GM18499 (cell line): ENCODE data around the gene FAM163B.

Experiments
- ATAC-seq: cut with Tn5 transposase; IDR thresholded peaks from one replicate; pipeline ENCODE4 v1.9.1; 2021; ENCODE audit warnings: moderate number of reproducible peaks; ENCODE audit not compliant: insufficient read depth, unreplicated experiment

Gene FAM163B

DNA sequence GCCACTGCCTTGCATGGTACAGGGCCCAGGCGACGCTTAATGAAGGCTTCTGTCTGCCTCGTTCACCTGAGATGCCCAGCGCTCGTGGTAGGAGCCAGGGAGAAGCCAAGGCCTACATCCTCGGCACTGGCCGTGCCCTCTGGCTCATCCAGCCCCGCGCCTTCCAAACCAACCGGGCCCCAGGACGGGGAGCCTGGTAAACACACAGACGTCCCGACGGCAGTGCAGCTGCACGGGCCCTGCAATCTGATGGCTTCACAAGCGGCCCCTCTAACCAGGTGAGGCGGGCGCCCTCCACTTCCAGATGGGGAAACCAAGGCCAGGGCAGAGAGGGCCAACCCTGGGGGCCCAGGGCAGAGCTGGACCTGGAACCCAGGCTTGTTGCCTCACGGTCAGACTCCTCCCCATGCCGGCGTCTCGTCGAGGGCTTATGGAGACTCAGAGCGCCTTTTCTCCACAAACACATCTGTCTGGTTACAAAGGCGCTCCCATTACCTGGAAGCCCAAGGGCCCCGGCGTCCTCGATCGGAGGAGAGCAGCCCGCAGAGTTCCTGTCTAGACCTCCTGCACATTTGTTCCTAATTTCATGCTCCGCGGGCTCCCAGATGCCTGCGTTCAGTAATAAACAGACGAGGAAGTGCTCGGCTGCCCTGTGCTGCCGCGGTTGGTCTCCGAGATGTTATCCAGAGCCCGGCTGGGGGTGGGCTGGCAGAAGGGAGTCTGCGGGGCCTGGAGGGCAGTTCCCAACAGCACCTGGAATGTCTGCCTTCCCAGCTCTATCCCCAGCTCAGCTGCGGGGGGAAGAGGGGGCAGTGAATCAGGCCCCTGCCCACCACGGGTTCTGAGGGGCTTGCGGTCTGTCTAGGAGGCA is 23.5 kb downstream of the FAM163B start:
- no peak for ATAC-seq

DNA sequence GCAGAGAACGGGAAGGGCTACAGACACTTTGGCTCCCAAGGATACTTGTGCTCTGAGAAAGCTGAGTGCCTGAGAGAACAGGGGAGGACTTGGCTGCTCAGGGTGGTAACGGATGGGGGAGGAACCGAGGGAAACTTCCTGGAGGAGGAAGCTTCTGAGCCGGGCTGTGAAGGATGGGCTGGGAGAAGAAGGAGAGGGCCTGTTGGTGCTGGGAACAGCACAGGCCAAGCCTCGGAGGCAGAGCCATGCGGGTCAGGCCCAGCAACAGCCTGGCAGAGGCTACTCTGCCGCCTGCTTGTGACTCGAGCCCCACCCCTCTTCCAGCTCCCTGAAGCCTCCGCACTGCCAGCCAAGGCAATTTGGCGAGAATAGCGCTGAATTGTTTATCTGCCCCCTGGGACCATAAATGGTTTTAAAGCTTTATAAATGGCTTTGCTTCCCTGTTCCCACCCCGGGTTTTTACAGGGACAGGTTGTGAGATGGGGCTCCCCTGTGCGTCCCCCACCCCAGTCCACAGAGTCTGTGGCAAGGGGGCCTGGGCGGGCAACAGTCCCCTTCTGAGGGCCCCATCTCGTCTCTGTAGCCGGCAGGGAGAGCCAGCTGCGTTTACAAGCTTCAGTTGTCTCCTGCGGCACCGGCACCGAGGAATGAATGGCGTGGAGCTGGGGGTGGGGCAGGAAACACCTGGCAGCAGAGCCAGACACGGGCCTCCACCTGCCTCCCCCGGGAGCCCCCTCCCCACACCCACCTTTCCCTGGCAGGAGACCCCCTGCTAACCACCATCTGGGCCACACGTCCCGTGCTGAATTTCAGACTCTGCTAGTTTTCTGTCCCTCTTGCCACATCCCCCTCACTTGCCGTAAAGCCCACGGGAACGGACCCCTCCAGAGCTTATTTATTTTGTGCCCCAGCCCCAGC is 24.4 kb downstream of the FAM163B start:
- no peak for ATAC-seq

DNA sequence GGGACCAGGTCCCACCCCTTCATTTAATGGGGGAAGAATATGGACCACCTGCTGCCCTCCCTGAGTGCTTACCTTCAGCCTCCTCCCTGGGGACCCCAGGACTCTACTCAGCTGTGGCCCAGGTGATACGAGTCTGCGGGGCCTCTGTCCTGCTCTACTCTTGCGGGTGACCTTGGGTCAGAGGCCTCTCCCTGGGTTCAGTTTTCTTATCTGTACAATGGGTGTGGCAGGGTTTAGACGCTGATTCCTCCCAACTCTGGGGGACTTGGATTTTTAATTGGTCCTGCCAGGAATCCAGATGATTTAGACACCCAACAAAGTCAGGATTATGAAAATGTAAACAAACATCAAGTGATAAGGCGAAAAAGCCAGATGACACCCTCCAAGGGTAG is 25.0 kb downstream of the FAM163B start:
- ATAC-seq, result no peak

DNA sequence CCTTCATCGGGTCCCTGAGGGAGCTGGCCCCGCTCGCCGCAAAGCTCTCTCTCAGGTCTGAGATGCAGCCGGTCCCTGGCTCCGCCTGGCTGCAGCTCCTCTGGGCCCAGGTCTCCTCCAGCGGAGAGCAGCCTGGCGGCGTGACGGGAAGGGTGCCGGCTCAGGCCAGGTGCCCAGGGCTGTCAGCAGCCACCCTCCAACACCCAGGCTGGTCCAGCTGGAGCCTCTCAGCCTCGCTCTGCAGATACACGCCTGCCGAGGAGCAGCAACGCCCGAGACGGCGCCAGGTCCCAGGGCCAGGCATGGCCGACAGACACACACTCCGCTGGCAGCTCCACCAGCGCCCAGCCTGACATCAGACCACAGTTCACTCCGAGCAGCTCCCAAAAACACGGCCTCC is 25.6 kb downstream of the FAM163B start:
- no peak for ATAC-seq

DNA sequence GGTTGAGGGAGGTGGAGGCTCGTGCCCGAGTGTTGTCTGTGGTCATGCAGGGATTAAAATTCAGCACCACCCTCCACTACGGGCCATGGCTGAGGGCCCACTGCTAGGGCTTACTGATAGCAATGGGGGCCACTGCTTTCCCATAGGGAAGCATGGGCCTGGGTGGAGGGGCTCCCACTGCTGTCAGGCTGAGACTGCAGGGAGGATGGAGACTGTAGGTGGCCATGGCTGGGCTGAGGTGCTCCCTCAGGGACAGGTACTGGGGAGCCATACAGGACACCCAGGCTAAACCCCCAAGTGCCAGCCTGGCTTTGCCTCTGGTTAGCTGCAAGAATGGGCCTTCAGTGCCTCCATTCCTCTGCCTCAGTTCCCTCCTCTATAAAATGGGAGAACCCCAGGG is 26.1 kb downstream of the FAM163B start:
- no peak for ATAC-seq

DNA sequence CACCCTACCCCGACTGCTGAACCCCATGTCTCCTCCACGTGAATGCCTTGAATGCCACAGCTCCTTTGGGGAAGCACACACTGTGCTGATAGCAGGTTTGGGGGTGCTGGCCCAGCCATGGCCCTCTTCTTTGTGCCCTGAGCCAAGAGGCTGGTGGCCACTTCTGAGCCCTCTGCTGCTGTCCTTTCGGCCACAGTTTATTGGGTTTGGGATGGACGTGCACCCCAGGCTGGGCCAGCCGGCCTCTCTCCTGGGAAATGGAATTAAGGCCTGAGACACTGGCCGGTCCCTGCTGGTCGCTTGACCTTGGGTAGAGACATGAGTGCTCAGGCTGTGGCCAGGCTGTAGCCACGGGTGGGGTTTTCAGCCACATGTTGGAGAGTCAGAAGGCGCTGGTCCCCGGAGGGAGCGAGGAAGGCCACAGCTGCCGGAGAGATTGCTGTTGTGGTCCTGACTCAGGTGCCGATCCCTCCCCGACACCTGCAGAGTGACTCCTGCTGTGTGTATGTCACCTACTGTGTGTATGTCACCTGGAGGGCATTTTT is 26.6 kb downstream of the FAM163B start:
- ATAC-seq, result no peak

DNA sequence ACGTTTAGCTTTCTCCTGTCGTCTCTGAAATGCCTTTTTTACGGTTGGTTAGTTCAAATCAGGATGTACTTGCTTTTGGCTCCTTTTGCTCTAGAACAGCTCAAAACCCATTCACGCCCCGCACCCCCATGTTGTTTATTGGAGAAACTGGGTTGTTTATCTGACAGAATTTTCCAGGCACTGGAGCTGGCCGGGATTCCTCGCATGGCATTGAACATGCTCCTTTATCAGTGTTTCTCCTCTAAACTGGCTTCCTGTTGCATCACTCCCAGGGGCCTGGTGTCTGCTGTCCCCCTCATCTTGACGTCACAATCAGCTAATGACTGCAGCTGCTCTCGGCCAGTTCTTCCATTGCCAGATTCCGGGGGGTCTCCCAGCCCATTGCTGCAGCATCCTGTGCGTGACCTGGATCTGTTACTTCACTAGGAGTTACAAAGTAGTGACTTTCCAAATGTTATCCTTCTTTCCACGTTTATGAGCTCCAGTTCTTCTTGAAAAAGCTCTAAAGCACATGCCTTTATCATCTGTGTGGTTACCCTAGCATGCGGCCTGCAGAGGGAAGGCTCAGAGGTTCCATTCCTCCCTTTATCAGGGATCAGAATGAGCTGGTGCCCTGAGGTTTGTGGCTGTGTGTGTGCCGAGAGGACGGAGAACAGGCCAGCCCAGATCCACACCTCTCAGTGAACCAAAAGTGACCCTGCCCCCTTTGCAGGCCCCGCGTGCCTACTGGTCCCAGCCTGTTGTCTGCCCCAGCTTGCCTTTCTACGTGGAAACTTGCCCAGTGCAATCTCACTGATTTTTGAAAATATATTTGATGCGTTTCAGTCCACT is 27.5 kb downstream of the FAM163B start:
- no peak for ATAC-seq

DNA sequence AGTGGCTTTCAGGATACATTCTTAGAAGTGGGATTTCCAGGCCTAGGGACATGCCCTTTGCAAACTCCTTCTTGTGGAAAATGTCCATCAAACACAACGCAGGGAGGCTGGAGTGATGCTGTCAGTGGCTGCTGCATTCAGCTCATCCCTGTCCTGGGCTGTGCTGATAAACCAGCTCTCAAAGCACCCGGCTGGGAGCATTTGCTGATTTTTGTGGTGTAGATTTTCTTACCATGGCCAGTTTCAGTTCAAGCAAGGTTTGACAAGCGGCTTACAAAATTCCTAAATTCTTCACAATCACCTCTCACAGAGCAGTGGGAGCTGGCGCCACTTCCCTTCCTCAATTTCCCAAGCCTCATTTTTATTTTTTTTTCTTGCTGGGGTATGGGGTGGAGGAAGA is 28.2 kb downstream of the FAM163B start:
- ATAC-seq, result no peak

DNA sequence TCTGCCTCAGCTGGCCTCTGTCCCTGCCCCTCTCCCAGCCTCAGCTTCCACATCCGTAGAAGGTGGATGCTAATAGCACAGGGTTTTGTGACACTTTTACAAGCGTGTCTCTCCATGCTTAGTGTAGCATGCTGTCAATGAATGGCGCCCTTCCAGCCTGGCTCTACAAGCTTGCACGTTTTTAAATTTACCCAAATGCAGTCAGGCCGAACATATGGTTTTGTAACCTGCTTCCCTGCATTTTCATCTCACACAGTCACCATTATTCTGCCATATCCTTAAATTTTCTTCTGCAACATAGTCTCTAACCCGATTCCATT is 28.8 kb downstream of the FAM163B start:
- ATAC-seq, result no peak

DNA sequence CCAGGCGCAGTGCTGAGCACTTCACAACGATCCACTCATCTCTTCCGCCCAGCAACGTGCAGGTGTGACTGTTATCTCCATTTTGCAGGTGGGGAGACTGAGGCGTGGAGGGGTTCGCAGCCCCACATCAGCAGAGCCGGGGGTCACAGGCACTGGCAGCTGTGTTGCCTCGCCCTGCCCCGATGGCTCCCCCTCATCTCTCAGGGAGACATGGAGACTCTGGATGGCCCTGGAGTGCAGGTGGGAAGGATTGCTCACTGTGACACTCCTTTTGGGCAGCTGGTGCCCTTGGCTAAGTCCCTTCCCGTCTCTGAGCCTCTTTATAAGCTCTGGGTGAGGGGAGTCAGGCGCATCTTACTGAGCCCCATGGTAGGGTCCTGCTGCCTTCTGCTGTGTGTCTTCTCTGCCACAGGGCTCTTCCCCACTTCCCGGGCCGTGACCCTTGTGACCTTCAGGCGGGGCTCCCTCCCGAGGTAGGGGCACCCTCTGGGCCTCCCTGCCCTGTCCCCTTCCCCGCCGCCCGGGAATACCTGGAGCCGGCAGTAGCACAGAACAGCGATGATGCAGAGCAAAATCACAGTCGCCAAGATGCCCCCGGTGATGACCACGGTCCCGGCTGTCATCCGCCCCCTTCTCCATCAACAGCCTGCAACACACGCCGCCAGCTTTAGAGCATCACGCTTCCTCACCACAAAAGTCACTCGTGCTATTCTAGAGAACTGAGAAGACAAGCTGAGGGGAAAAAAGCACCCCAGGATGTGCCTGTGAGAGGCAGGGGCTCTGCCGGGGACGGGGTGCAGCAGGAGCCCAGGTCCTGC is 29.4 kb downstream of the FAM163B start:
- no peak for ATAC-seq

DNA sequence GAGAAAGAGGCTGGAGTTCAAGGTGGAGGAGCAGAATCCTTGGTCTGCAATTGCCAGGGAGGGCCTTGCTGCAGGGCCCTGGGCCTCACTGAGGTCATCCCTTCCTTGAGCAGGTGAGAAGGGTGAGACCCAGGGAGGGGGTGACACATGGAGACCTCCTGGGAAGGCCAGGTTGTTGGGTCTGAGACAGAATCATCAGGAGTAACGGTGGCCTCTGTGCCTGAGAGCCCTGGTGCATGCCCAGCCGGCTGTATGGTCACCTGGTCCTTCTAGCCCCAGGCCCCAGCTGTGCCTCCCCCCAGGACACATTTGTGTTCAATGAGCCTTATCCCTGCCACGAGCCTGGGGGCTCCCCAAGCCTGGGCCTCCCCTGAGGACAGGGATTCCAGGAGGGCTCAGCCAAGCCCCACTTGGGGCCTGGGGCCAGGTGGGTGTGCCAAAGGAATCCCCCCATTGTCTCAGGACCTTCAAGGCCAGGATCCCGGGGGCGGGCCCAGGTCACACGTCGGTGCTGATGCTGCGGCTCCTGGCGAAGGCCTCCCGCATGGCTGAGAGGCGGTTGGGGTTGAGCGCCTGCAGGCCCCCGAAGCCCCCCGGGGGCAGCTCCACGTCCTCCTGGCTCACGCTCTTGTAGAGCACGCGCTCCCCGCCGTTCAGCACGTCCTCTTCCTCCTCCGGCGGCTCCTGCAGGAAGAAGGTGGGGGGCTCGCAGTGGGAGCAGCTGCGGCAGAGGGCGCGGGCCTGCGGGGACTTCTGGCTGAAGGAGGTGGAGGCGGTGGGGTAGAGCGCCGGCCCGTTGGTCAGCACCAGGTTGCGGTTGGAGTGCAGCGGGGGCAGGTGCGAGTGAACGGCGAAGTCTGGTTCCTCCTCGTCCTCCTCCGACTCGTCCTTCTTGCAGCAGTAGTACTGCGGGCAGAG is 30.4 kb downstream of the FAM163B start:
- ATAC-seq, result no peak

DNA sequence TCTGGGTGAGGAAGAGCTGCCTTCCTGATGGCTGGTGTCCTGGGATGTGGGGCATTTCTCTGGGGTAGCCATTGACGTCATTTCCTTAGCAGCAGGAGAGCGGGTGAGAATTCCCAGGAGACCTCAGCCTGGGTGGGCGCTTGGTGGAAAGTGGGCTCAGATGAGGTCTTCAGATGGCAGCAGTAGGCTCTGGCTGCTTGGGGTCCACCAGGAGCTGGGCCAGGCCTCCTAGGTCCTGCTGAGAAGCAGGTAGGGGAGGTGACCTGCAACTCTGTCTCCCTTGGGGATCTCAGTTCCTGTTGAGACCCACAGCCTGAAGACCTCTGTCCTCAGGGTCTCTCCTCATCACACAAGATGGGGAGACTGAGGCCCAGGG is 31.5 kb downstream of the FAM163B start:
- ATAC-seq, result no peak

DNA sequence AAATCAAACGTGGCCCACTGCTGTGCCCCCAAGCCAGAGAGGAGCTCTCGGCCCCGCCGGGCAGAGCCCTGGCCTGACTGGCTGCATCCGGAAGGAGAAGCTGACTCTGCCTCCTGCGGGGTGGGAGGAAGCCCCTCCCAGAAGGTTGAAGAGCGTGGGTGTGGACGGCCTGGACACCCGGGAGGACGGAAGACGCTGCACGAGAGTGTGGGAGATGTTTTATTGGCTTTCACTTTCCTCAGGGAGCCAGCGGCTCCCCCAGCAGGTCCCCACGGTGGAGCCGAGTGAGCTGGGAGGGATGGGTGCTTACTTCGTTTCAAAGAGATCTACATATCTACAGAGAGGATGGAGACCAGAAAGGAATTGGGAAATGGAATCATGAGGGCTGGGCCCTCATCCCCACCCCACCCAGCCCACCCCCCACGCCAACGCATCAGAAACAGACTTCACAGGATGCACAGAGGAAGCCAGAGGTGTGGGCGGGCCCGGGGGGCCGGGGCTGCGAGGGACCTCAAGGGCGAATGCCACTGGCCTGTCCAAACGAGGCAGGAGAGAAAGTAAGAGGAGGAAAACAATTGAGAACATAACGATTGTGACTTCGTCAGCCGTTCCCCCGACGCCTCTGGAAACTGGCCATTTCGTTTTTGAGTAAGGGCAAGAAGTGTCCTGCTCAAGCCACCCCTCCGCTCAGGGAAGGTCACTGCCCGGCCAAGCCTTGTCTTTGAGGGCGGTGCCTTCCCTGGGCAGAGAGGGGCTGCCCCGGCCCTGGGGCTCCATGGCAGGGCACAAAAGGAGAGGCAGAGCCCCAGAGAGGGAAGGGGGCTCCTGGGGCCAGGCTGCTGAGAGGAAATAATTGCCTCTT is 32.1 kb downstream of the FAM163B start:
- no peak for ATAC-seq

DNA sequence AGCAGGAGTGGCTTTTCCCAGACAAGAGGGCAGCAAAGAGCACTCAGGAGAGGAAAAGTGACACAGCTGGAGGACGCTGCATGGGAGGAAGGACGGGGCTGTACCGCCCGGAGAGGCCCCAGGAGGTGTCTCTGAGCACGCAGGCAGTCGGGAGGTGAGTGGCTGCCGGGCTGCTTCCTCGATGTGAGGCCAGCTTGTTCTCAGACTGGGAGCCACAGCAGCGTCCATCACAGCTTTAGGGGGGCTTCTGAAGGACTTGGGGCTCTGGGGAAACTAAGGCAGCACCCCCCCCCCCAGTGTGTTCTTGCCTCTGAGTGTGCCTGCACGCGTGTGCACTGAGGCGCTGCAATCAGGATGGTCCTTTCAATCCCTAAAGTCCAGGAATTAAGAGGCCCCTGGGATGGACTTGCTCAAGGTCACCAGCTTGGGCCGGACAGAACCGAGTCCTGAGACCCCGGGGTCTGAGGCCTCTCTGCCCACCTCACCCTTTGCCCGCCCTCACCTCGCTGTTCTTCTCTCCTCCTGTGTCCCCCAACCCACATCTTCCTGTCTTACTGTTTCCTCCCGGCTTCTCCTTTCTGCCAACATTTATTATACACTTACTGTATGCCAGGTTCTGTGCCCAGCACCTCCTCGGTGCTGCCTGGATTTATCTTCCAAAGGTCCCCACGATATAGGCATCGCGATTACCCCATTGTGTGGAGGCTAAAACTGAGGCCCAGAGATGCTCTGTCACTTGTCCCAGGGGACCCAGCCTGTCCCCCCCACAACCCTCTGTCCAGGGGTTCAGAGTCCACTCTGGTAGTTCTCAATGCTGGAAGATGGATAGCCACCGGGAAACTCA is 32.9 kb downstream of the FAM163B start:
- ATAC-seq, result no peak

DNA sequence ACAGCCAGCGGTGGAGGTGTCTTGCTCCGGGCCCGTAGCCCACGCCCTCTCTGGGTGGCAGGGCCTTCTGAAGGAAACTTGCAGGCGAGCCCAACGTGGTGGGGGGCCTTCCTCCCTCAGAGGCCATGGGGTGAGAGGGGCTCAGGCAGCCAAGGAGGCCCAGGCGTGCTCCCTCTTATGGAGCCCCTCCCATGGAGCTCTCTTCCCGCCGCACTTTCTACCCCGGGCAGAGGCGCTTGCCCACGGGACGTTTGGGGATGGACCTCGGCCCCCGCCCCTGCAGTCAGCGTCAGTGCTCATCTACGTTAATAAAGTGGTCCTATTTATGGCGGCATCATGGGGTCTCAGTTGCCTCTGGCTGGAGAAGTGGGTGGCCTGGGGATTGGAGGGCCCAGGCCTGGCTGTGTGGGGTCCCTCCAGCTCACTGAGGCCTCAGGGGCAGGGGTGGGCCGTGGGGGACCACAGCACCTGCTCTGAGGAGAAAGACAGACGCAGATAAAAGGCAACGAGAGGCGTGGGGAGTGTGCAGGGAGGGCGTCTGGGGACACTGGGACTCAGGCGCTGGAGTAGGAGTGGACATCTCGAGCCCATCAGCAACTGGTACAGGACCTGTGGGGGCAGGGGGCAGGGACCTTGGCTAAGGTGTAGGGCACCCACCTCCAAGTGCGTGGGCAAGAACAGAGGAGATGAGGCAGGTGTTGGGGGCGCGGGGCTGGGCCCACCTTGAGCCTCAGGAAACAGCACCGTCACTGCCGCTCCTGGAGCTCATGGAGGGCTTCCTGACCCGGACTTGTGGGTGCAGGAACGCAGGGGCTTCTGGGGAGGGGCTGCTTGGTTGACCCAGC is 33.8 kb downstream of the FAM163B start:
- no peak for ATAC-seq

DNA sequence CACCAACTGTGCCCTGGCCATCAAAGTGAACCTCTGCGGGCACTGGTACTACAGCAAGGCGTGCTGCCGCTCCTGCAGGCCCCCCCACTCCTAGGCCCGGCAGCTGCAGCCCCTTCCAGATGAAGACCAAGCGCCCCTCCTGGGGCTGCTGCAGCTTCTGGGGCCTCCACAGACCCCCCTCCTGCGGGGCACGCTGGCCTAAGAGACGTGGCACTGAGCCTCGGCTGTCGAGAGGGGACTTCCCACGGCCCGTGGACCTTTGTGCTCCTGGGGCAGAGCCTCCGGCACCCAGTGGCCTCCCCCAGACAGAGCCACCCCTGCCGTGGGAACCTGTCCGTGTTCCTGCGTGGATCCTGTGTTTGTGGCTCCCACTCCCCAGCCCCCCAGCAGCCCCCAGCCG is 34.4 kb downstream of the FAM163B start:
- ATAC-seq, result no peak
